ENCODE measurements around the gene HIVEP2. TPM values are rescaled to one million over a fixed set of nuclear protein-coding genes. Genes with fewer than 3 reads are reported as not detected.

The HIVEP2 gene
- total RNA-seq, 1 donor from 2014 or later, result 12.6 TPM

- DNase-seq (ENCODE audit: missing footprints) (peak; percentile 98), ATAC-seq (peak; percentile 90)
- intact Hi-C loops (cut with DNase I), result loop anchor here (1.0 to 5.0 kb wide), 7 partner anchors 20 to 249 kb away; no protein-coding TSS in a partner anchor
These were observed 1.4 kb upstream of the HIVEP2 start for GRCh38 chr6:142946181-142946923.

DNA sequence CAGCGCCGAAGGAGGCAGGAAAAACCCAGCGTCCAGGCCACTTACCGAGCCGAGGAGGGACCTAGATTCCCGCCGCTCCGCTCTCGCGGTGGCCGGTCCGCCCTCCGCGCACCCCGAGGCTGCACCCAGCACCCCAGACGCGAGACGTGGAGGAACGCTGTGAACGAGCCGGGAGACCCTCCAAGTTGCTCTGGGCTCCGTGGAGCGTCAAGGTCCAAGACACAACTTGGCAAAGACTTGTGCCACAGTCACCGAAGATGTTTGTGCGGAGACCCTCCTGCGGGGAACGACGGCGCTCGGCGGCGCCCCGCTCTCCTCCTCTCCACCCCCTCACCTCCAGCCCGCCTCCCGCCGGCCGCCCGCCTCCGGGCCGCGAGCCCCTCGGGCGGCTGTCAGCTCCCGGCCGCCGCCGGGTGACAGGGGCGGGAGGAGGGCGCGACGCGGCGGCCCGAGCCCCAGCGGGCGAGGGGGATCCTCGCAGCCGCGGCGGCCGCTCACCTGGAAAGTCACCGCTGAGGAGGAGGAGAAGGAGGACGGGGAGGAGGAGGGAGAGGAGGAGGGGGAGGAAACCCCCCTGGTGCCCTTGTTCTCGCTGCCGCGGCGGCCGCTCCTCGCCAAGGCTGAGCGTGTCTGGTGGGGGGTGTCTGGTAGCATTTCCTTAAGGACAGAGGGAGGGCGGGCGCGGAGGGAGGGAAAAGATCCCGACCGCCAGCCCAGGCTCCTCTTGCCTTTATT lies 637 bp upstream of the HIVEP2 start:
- intact Hi-C loops (cut with DNase I), result loop anchor here (1.0 to 5.0 kb wide), 8 partner anchors 19 to 248 kb away; partner anchors contain the start of gene AIG1
- peak; percentile 78 for DNase-seq (ENCODE audit: missing footprints)
- ATAC-seq, result no peak

DNA sequence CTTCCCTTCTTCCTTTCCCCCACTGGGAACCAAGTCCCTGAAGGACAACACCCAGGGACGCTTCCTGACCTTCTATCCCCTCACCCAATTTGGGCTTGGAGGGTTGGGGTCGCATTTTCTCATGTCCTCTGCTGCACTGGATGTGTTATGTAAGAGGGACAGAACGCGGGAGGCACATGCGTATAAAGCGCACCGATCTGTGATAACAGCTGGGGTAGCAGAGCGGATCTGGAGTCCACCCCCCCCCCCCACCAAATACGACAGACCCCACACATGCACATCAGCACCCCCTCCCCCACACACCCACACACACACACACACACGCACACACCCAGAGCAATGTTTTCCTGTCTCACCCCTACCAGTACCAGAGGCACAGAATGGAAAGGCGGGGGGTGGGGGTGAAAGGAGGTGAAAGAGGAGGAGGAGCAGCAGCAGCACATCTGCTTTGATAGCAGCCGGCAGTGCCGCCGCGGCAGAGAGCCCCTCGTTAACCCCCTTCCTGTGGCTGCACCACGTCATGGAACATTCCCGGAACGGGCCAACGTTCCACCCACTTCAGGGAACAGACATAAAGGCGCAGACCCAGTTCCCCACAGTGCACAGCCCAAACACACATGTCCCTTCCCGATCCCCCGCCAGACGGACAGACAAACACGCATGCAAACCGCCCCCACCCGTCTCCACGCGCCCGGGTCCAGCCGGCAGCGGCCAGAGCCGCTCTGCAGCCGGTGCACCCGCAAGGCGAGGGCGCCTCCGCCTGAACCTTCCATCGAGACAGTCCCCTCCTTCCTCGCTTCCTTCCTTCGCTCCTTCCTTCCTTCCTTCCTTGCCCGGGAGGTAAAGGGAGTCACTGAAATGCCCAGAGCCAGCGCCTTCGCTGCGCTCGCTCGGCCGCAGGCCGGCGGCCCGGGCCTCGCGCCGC lies 590 bp downstream of the HIVEP2 start:
- ATAC-seq (peak; percentile 47), DNase-seq (ENCODE audit: missing footprints) (peak; percentile 90)
- intact Hi-C loops (cut with DNase I), result loop anchor here (2.0 to 5.0 kb wide), 7 partner anchors 83 to 568 kb away; partner anchors contain the start of genes AIG1 and FUCA2

DNA sequence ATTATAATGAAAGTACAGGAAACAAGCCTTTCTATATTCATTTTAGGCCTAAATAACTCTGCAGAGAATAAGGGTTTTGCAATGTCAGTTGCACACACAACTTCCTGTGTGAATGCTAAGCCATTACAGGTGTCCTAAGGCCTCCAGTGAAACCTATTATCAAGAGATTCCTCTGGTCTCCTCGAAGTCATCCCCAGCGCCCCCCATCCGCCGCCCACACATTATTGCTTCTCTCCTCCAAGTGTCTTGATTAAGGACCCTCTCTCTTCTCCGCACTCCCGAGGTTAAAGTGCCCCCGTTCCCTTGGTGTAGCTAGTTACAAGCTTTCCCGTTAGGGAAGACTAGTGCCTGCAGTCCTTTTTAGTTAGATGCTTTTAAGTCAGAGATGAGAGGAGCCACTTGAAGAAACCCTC lies 1.3 kb downstream of the HIVEP2 start:
- no peak for DNase-seq (ENCODE audit: missing footprints)
- intact Hi-C loops (cut with DNase I), result loop anchor here (2.0 to 5.0 kb wide), 3 partner anchors 117 to 569 kb away; partner anchors contain the start of genes AIG1 and FUCA2
- no peak for ATAC-seq

DNA sequence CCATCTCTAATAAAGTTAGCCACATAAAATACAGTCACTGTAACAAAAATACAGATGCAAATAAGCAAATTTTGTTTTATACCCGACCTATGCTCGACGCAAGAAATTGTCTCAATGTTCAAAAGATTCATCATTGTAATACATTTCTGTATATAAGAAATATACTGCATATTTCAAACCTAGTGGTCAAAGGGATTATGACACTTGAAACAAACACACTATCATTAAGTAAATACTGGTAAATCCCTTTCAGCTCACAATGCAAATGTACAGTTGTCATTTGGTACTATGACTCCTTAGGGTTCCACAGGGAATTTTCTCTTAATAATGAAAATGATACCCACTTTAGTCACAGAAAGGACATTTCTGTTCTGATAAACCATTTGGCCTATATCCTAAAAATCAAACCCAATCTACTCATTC lies 2.2 kb downstream of the HIVEP2 start:
- DNase-seq (ENCODE audit: missing footprints) (no peak), ATAC-seq (no peak)
- intact Hi-C loops (cut with DNase I), result loop anchor here (5.0 kb wide), 2 partner anchors 196 to 569 kb away; partner anchors contain the start of gene FUCA2

- intact Hi-C loops (cut with DNase I), result loop anchor here (5.0 kb wide), 2 partner anchors 195 to 570 kb away; partner anchors contain the start of gene FUCA2
- no peak for DNase-seq (ENCODE audit: missing footprints)
- no peak for ATAC-seq
These were observed 2.7 kb downstream of the HIVEP2 start for GRCh38 chr6:142942238-142942637.

DNA sequence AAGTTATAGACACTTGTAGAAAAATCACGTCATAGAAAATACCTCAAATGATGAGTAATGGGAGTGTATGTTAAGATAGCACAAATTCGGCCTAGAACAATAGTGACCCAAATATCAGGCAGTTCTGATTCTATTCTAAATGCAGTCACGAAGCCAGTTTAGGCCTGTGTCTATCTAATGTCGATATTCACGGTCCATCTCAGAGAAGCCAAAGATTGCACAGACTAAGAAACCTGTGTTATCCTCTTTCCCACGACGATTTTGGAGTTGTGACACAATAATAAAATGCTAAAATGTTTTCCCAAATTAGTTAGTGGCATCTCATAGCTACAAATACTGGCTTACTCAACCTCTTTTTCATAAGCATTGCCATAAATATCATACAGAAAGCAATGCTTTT lies 4.0 kb downstream of the HIVEP2 start:
- intact Hi-C loops (cut with DNase I), result loop anchor here (5.0 kb wide), 2 partner anchors 194 to 571 kb away; partner anchors contain the start of gene FUCA2
- DNase-seq (ENCODE audit: missing footprints) (no peak), ATAC-seq (no peak)

DNA sequence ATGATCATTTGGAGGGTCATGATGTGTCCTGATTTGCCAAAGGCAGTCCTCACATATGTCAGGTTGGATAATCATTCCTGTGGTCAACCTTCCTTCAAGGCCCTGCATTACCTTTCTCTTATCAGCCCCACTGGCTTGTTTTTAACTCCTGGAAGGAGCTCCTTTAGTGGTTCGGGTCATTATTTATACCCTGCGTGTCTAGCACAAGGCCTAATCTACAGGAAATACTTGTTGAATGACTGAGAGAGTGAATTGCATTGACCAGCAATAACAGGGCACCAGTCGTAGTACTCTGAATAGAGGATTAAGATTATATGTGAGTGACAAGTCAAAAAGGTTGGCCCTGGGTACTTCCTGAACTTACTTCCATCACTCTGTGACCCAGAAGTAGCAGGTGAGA lies 4.5 kb downstream of the HIVEP2 start:
- intact Hi-C loops (cut with DNase I), result loop anchor here (5.0 kb wide), 2 partner anchors 193 to 572 kb away; partner anchors contain the start of gene FUCA2
- ATAC-seq (no peak), DNase-seq (ENCODE audit: missing footprints) (no peak)

DNA sequence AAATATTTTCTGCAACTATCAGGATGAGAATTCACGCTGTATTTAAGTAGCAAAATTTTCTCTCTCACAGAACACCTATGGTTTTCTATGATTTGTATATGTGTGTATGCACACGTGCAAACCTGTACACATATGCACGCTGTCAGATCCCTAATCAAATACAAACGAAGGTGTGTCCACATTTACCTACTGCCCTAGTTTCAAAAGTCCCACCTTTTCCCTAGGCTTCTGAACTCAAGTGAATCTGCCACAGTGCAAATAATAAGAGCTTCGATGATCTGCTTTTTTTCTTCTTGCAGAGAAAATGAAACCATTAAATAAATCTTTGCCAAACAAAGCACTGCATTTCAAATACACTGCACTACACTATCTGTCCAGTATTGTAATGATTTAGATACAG lies 6.5 kb downstream of the HIVEP2 start:
- DNase-seq (ENCODE audit: missing footprints) (no peak), ATAC-seq (no peak)
- intact Hi-C loops (cut with DNase I), result no loop called here

GRCh38 chr6:142937986-142938385 lies 7.0 kb downstream of the HIVEP2 start:
- no peak for ATAC-seq
- DNase-seq (ENCODE audit: missing footprints), result no peak
- intact Hi-C loops (cut with DNase I), result no loop called here

DNA sequence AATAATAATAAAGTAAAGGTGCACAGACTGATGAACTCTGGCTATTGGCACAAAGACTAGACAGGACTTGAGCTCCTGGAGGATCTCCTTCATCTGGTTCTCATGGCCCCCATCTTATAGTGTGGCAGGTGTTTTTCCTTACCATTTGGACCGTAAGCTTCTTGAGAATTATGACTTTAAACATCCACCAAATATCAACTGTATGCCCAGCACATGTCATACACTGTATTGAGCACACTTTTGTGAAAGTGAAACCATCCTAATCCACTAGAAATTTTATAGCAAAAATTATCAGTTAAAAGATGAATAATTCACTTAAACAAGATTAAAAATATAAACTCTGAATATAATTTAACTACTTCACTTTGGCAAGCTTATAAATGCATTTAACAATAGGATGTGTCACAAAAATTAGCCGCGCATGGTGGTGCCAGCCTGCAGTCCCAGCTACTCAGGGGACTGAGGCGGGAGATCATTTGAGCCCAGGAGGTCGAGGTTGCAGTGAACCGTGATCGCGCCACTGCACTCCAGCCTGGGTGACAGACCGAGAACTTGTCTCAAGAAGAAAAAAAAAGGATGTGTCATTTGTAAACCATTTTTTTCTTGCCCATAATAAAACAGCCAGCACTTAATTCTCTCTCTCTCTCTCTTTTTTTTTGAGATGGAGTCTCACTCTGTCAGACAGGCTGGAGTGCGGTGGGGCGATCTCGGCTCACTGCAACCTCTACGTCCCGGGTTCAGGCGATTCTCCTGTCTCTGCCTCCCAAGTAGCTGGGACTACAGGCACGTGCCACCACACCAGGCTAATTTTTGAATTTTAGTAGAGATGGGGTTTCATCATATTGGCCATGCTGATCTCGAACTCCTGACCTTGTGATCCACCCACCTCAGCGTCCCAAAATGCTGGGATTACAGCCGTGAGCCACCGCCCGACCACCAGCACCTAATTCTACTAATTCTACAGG lies 9.1 kb downstream of the HIVEP2 start:
- no peak for ATAC-seq
- intact Hi-C loops (cut with DNase I), result no loop called here

DNA sequence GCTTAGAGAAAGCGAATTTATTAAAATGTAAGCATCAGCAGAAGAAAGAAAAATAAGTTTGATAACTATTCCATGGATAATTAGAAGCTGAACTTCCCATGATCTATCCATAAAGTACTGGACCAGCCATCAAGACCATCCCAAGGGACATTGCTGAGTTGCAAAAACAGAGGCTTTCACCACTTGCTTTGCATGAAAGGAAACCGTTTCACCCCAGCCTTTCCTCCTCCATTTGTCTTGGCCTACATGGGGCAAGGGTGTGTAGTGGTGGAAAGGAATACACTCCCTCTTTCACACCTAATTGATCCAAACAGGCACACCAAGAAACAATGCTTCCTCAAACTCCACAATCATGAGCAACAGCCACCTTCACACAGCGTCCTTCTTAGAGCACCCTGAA lies 10.4 kb downstream of the HIVEP2 start:
- intact Hi-C loops (cut with DNase I), result no loop called here
- DNase-seq (ENCODE audit: missing footprints), result no peak
- ATAC-seq, result no peak

More for the DNA sequence above, 9.1 kb downstream of the HIVEP2 start:
- DNase-seq (ENCODE audit: missing footprints), result no peak

GRCh38 chr6:142934106-142934505 lies 10.9 kb downstream of the HIVEP2 start:
- DNase-seq (ENCODE audit: missing footprints), result no peak
- intact Hi-C loops (cut with DNase I), result no loop called here
- ATAC-seq, result no peak

- DNase-seq (ENCODE audit: missing footprints), result no peak
These were observed 11.3 kb downstream of the HIVEP2 start for GRCh38 chr6:142933701-142934100.

GRCh38 chr6:142932889-142933288 lies 12.1 kb downstream of the HIVEP2 start:
- intact Hi-C loops (cut with DNase I), result no loop called here
- no peak for DNase-seq (ENCODE audit: missing footprints)
- no peak for ATAC-seq

More at GRCh38 chr6:142933701-142934100, 11.3 kb downstream of the HIVEP2 start:
- intact Hi-C loops (cut with DNase I), result no loop called here
- no peak for ATAC-seq

- DNase-seq (ENCODE audit: missing footprints) (no peak), ATAC-seq (no peak)
- intact Hi-C loops (cut with DNase I), result loop anchor here (5.0 kb wide), 2 partner anchors 43 to 83 kb away; no protein-coding TSS in a partner anchor
These were observed 15.1 kb downstream of the HIVEP2 start for GRCh38 chr6:142929751-142930358.

- ATAC-seq (no peak), DNase-seq (ENCODE audit: missing footprints) (no peak)
- intact Hi-C loops (cut with DNase I), result loop anchor here (2.0 to 5.0 kb wide), 3 partner anchors 19 to 81 kb away; no protein-coding TSS in a partner anchor
These were observed 17.1 kb downstream of the HIVEP2 start for GRCh38 chr6:142927904-142928303.
